D341Med (cell line): ENCODE measurements around the gene PRKN.
"Not testable (repeated sequence)": the region's sequence is repeated elsewhere in the genome, so short reads cannot be mapped to it uniquely, and the experiment has no call there.

ENCODE experiments used
- DNase-seq: peaks from one replicate; pipeline ENCODE4 v3.0.0; 2012; ENCODE audit warnings: low spot score

The PRKN gene

GRCh38 chr6:161901740-161902426, 825.7 kb downstream of the PRKN start:
- DNase-seq: no peak

GRCh38 chr6:161894436-161894835, 833.1 kb downstream of the PRKN start:
- DNase-seq: no peak

GRCh38 chr6:161891542-161891941, 836.0 kb downstream of the PRKN start:
- no peak for DNase-seq

- no peak for DNase-seq
Observed at GRCh38 chr6:161890832-161891297, 836.7 kb downstream of the PRKN start.

GRCh38 chr6:161890133-161890831, 837.3 kb downstream of the PRKN start:
- no peak for DNase-seq

- DNase-seq: no peak
Observed at GRCh38 chr6:161889324-161889723, 838.2 kb downstream of the PRKN start.

- not testable (repeated sequence) for DNase-seq
Observed at GRCh38 chr6:161886545-161886944, 841.0 kb downstream of the PRKN start.

GRCh38 chr6:161884782-161885181, 842.8 kb downstream of the PRKN start:
- no peak for DNase-seq

GRCh38 chr6:161882196-161882765, 845.3 kb downstream of the PRKN start:
- DNase-seq: no peak

- DNase-seq: no peak
Observed at GRCh38 chr6:161880056-161880455, 847.5 kb downstream of the PRKN start.

GRCh38 chr6:161876231-161876630, 851.3 kb downstream of the PRKN start:
- DNase-seq: no peak

GRCh38 chr6:161870236-161870901, 857.2 kb downstream of the PRKN start:
- no peak for DNase-seq

GRCh38 chr6:161869491-161869890, 858.1 kb downstream of the PRKN start:
- DNase-seq: no peak

- no peak for DNase-seq
Observed at GRCh38 chr6:161866570-161866969, 861.0 kb downstream of the PRKN start.

GRCh38 chr6:161861061-161861460, 866.5 kb downstream of the PRKN start:
- not testable (repeated sequence) for DNase-seq

GRCh38 chr6:161853657-161854056, 873.9 kb downstream of the PRKN start:
- DNase-seq: no peak

- DNase-seq: not testable (repeated sequence)
Observed at GRCh38 chr6:161851486-161851885, 876.1 kb downstream of the PRKN start.

- DNase-seq: no peak
Observed at GRCh38 chr6:161850562-161850961, 877.0 kb downstream of the PRKN start.

GRCh38 chr6:161847628-161848027, 879.9 kb downstream of the PRKN start:
- no peak for DNase-seq

GRCh38 chr6:161844804-161845203, 882.8 kb downstream of the PRKN start:
- DNase-seq: no peak

- DNase-seq: no peak
Observed at GRCh38 chr6:161843066-161843465, 884.5 kb downstream of the PRKN start.

- DNase-seq: no peak
Observed at GRCh38 chr6:161840380-161840779, 887.2 kb downstream of the PRKN start.
